Kidney (tissue), 22 donors: ENCODE data around the gene TRAPPC2B. TPM values are rescaled to one million over a fixed set of nuclear protein-coding genes. Genes with fewer than 3 reads are reported as not detected.

Experiments used
- DNase-seq, 5 donors: peaks; one replicate each; pipeline ENCODE4 v3.0.0-alpha.2; 2013 to 2020
- FAIRE-seq: peaks from 2 replicates; lab custom pipeline; 2012; peaks lifted over from hg19 to GRCh38; lab: Jason Lieb, UNC
- H3K27ac ChIP-seq, 2 donors: one replicate each; pipeline ENCODE4 v1.7.0; 2013; ENCODE audit warnings: low read depth in 2 of 2, low read length in 2 of 2, inconsistent platforms in 1 of 2
- H3K27me3 ChIP-seq: one replicate; pipeline ENCODE4 v1.7.1; 2013; ENCODE audit warnings: low read length, inconsistent platforms; ENCODE audit not compliant: control insufficient read depth, insufficient read depth
- H3K36me3 ChIP-seq, 3 donors: one replicate each; pipeline versions ENCODE4 v1.7.0 to v1.7.1; 2013; ENCODE audit warnings: low read length in 3 of 3, control low read depth in 1 of 3, inconsistent platforms in 1 of 3; ENCODE audit not compliant: insufficient read depth in 3 of 3, control insufficient read depth in 2 of 3
- H3K4me1 ChIP-seq, 3 donors: one replicate each; pipeline versions ENCODE4 v1.7.0 to v1.7.1; 2013; ENCODE audit warnings: low read length in 3 of 3, inconsistent platforms in 1 of 3, low read depth in 1 of 3; ENCODE audit not compliant: control insufficient read depth in 2 of 3, insufficient read depth in 2 of 3
- H3K4me3 ChIP-seq, 3 donors: one replicate each; pipeline versions ENCODE4 v1.7.0 to v1.8.1; 2013; ENCODE audit warnings: low read length in 3 of 3, control low read depth in 1 of 3, inconsistent platforms in 1 of 3
- H3K9ac ChIP-seq, 3 donors: one replicate each; pipeline versions ENCODE4 v1.7.0 to v1.7.1; 2013; ENCODE audit warnings: low read length in 3 of 3, control low read depth in 1 of 3, inconsistent platforms in 1 of 3
- H3K9me3 ChIP-seq, 3 donors: one replicate each; pipeline versions ENCODE4 v1.7.0 to v1.7.1; 2013; ENCODE audit warnings: low read length in 3 of 3, control low read depth in 1 of 3, inconsistent platforms in 1 of 3; ENCODE audit not compliant: control insufficient read depth in 2 of 3, insufficient read depth in 1 of 3
- CTCF ChIP-seq: IDR thresholded peaks from 3 replicates; pipeline ENCODE4 v1.5.1; 2012; ENCODE audit warnings: mild to moderate bottlenecking, moderate library complexity, borderline replicate concordance; ENCODE audit not compliant: insufficient read depth; ENCODE audit errors: extremely low read depth
- intact Hi-C: fragments of 100-400 bp; cut with DNase I; formaldehyde crosslinking; loops from one replicate; pipeline ENCODE4 v1.11.1; 2022
- long read RNA-seq, 10 donors: library from polyadenylated mRNA in 1 of 10; unstranded in 1 of 10; transcript quantifications; one replicate each; pipeline ENCODE4 v2.0.0 and lab custom pipeline, GENCODE V29; 2021 to 2026
- polyA plus RNA-seq: library from polyadenylated mRNA; stranded (reverse); fragments of 350-450 nt; fragmentation: Illumina TruSeq; extraction: RNeasy Lipid Tissue Mini Kit (QIAGEN cat#74804); gene quantifications from one replicate; pipeline ENCODE4 v1.2.3, GENCODE V29; 2014; ENCODE audit warnings: low read depth, low replicate concordance; ENCODE audit not compliant: insufficient read depth
- total RNA-seq: library from RNA; stranded (reverse); fragmentation: NEBNext Ultra II Directional; extraction: Animal tissue kit (Norgen Biotek cat#: 25700); gene quantifications from one replicate; pipeline ENCODE4 v1.2.1, GENCODE V29; 2021
- donor health status: control.
- donor health status: control.
- donor health status: control.
- donor health status: control.
- donor health status: control.
- donor health status: DM: yes; HTN: yes; CAD: no.
- donor health status: Normal renal cell carcinoma (clear cell type).

The TRAPPC2B gene
- total RNA-seq (9.4 TPM), polyA plus RNA-seq (22.0 TPM)
- long read RNA-seq, donor 1, transcript TRAPPC2B-201 (2 exons, 732 nt) = major isoform, 12 of 17 reads
- long read RNA-seq, donor 1, transcript TRAPPC2B-202 (1 exons, 1,743 nt) = minor isoform, 5 of 17 reads
- long read RNA-seq, donor 1, partial matches to known transcripts = 0 of 17 reads
- long read RNA-seq, donor 1, other reads (novel, unspliced or antisense) = 0 of 17 reads
- long read RNA-seq, donor 2, transcript TRAPPC2B-202 (1 exons, 1,743 nt) = minor isoform, 10 of 24 reads
- long read RNA-seq, donor 2, transcript TRAPPC2B-201 (2 exons, 732 nt) = major isoform, 14 of 24 reads
- long read RNA-seq, donor 2, partial matches to known transcripts = 0 of 24 reads
- long read RNA-seq, donor 2, other reads (novel, unspliced or antisense) = 0 of 24 reads
- long read RNA-seq, donor 3, transcript TRAPPC2B-201 (2 exons, 732 nt) = major isoform, 22 of 32 reads
- long read RNA-seq, donor 3, transcript TRAPPC2B-202 (1 exons, 1,743 nt) = minor isoform, 10 of 32 reads
- long read RNA-seq, donor 3, partial matches to known transcripts = 0 of 32 reads
- long read RNA-seq, donor 3, other reads (novel, unspliced or antisense) = 0 of 32 reads
- long read RNA-seq, donor 4, transcript TRAPPC2B-201 (2 exons, 732 nt) = major isoform, 9 of 10 reads
- long read RNA-seq, donor 4, partial matches to known transcripts = 0 of 10 reads
- long read RNA-seq, donor 4, other reads (novel, unspliced or antisense) = 0 of 10 reads
- long read RNA-seq, donor 5, partial matches to known transcripts = 0 of 2 reads
- long read RNA-seq, donor 5, other reads (novel, unspliced or antisense) = 0 of 2 reads
- long read RNA-seq, donor 6, transcript TRAPPC2B-202 (1 exons, 1,743 nt) = minor isoform, 26 of 60 reads
- long read RNA-seq, donor 6, transcript TRAPPC2B-201 (2 exons, 732 nt) = major isoform, 34 of 60 reads
- long read RNA-seq, donor 6, partial matches to known transcripts = 0 of 60 reads
- long read RNA-seq, donor 6, other reads (novel, unspliced or antisense) = 0 of 60 reads
- long read RNA-seq, donor 7, transcript TRAPPC2B-201 (2 exons, 732 nt) = major isoform, 17 of 18 reads
- long read RNA-seq, donor 7, partial matches to known transcripts = 0 of 18 reads
- long read RNA-seq, donor 7, other reads (novel, unspliced or antisense) = 0 of 18 reads
- long read RNA-seq, donor 8, transcript TRAPPC2B-202 (1 exons, 1,743 nt) = minor isoform, 13 of 28 reads
- long read RNA-seq, donor 8, transcript TRAPPC2B-201 (2 exons, 732 nt) = major isoform, 15 of 28 reads
- long read RNA-seq, donor 8, partial matches to known transcripts = 0 of 28 reads
- long read RNA-seq, donor 8, other reads (novel, unspliced or antisense) = 0 of 28 reads
- long read RNA-seq, donor 9, transcript TRAPPC2B-202 (1 exons, 1,743 nt) = minor isoform, 5 of 17 reads
- long read RNA-seq, donor 9, transcript TRAPPC2B-201 (2 exons, 732 nt) = major isoform, 12 of 17 reads
- long read RNA-seq, donor 9, partial matches to known transcripts = 0 of 17 reads
- long read RNA-seq, donor 9, other reads (novel, unspliced or antisense) = 0 of 17 reads
- long read RNA-seq, donor 10, transcript TRAPPC2B-202 (1 exons, 1,743 nt) = minor isoform, 7 of 17 reads
- long read RNA-seq, donor 10, transcript TRAPPC2B-201 (2 exons, 732 nt) = major isoform, 10 of 17 reads
- long read RNA-seq, donor 10, partial matches to known transcripts = 0 of 17 reads
- long read RNA-seq, donor 10, other reads (novel, unspliced or antisense) = 0 of 17 reads

DNA sequence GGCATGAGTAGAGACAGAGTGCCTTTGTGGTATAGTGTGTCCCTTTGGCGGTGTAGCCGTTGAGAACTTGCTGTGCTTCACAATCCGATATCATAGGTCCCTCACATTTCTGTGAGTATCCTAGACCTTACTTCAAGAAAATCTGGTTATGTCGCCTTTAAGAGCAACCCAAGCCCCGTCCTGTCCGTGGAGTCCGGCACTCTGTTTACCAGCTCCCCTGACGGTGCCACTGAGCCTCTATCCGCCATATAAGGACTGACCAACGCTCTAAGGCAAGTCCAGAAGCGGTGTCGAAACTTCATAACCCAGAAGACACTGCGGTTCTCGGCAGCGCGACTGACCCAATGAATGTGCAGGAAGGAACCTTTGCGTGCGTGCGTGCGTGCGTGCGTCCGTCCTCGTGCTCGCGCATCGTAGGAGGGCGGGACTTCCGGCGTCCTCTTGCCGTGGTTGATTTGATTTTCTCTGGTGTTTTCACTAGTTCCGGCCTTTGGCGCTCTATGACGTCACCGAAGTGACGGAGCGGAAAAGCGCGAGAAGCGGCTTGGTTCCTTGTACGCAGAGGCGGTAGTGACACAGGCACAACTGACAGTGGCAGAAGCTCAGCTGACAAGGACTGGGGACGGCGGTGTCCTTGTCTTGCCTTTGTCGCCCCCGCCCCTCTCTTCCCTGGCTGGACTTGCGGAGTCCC lies at the start of gene TRAPPC2B, which contains the start of gene ZNF547:
Gene TRAPPC2B (plus strand): TSS at position 555 of the 691 bp plus-strand sequence. CDS start 1,283 bp downstream, outside the sequence.
Gene ZNF547 (plus strand): TSS at position 555 of the 691 bp plus-strand sequence. CDS start 5,005 bp downstream, outside the sequence.
- peak; percentile 100 for DNase-seq
- Histone ChIP-seq H3K9ac (peak within 1 kb of the TSS; percentile 66 to 93 (median 82)), H3K36me3 (peaks cover under 1 to 3% (median 3%) of the 10 kb centered on the region in 3 donors), H3K27me3 (no peaks in the 10 kb centered on the region), H3K4me3 (peak within 1 kb of the TSS; percentile 80 to 96 (median 91)), H3K27ac (peak within 1 kb of the TSS; percentile 83 to 92), H3K9me3 (peaks cover 0 to 6% (median 0%) of the 10 kb centered on the region in 3 donors), H3K4me1 (peaks cover 0 to 6% (median 2%) of the 10 kb centered on the region in 3 donors)
- intact Hi-C loops = no loop called here
- TF ChIP-seq CTCF = no peak
- peak; percentile 99 for FAIRE-seq

DNA sequence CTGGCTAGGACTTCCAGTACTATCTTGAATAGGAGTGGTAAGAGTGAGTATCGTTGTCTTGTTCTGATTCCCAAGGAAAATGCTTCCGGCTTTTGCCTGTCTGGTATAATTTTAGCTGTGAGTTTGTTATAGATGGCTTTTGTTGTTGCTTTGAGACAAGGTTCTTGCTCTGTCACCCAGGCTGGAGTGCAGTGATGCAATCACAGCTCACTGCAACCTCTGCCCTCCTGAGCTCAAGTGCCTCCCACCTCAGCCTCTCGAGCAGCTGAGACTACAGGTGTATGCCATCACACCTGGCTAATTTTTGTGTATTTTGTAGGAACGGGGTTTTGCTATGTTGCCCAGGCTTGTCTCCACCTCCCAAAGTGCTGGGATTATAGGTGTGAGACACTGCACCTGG lies 49.2 kb upstream of the TRAPPC2B start:
- no peak for DNase-seq
- H3K36me3 ChIP-seq = no peaks in the 10 kb centered on the region

More for the DNA sequence above, 49.2 kb upstream of the TRAPPC2B start:
- no peak for FAIRE-seq
- no peaks in the 10 kb centered on the region for H3K9me3 ChIP-seq
- no peaks in the 10 kb centered on the region for H3K4me1 ChIP-seq
- H3K9ac ChIP-seq = no peak overlapping the region
- no peak for TF ChIP-seq CTCF
- H3K27ac ChIP-seq = no peak overlapping the region
- intact Hi-C loops = no loop called here
- H3K4me3 ChIP-seq = no peak overlapping the region
- H3K27me3 ChIP-seq = peaks cover 10% of the 10 kb centered on the region
